WTC11 (cell line): ENCODE results near the gene COX10. TPM values are rescaled to one million over a fixed set of nuclear protein-coding genes. Genes with fewer than 3 reads are reported as not detected.
A peak's percentile ranks its signal among the peaks of the same experiment; 100 is the strongest.

Experiments
- ATAC-seq: fragments of 200-7000 bp; cut with Tn5 transposase; 2 replicates; pipeline ENCODE4 v1.10.0; 2021; ENCODE audit warnings: mild to moderate bottlenecking, moderate library complexity
- CTCF ChIA-PET: fragments of 300-600 bp; sonication (Branson Sonifier 250); formaldehyde crosslinking; loops from one replicate; lab custom pipeline; 2021; ENCODE audit warnings: antibody characterized with exemption; lab: Charles Lee
- POLR2A ChIA-PET: fragments of 350-600 bp; sonication (Branson Sonifier 250); formaldehyde crosslinking; loops from one replicate; lab custom pipeline; 2021; ENCODE audit warnings: antibody characterized with exemption; lab: Charles Lee
- DNase-seq: peaks from one replicate; pipeline ENCODE4 v3.0.0; 2021; ENCODE audit warnings: low spot score
- H3K27ac Mint-ChIP-seq: 2 replicates; pipeline ENCODE4 v1.8.0; 2021; ENCODE audit warnings: mixed read lengths
- H3K27me3 Mint-ChIP-seq: 2 replicates; pipeline ENCODE4 v1.8.0; 2021; ENCODE audit warnings: low read depth, mild to moderate bottlenecking, moderate library complexity, mixed read lengths
- H3K36me3 Mint-ChIP-seq: 2 replicates; pipeline ENCODE4 v1.8.0; 2021; ENCODE audit warnings: mixed read lengths
- H3K4me1 Mint-ChIP-seq: 2 replicates; pipeline ENCODE4 v1.8.0; 2022; ENCODE audit warnings: mixed read lengths
- H3K4me3 Mint-ChIP-seq: 2 replicates; pipeline ENCODE4 v1.8.0; 2021; ENCODE audit warnings: mild to moderate bottlenecking, moderate library complexity, mixed read lengths
- H3K9me3 Mint-ChIP-seq: 2 replicates; pipeline ENCODE4 v1.8.0; 2021; ENCODE audit warnings: mixed read lengths
- GRHL2 ChIP-seq: fragments of 250-450 bp; sonication (Bioruptor Pico); IDR thresholded peaks from 2 replicates; pipeline ENCODE4 v1.8.0; 2022; ENCODE audit warnings: mild to moderate bottlenecking, moderate library complexity; ENCODE audit not compliant: insufficient replicate concordance, severe bottlenecking
- IRF2 ChIP-seq: sonication (generic); formaldehyde crosslinking; IDR thresholded peaks from 2 replicates; pipeline ENCODE4 v1.8.0; 2022; ENCODE audit warnings: low read depth, missing genetic modification reagents, borderline replicate concordance
- MXD4 ChIP-seq: fragments of 250-450 bp; sonication (Bioruptor Pico); IDR thresholded peaks from 2 replicates; pipeline ENCODE4 v1.8.0; 2021; ENCODE audit warnings: mild to moderate bottlenecking, moderate library complexity, borderline replicate concordance
- MYBL2 ChIP-seq: sonication (generic); formaldehyde crosslinking; IDR thresholded peaks from 2 replicates; pipeline ENCODE4 v1.8.1; 2023; ENCODE audit warnings: mild to moderate bottlenecking, moderate library complexity, missing genetic modification reagents
- NR2C2 ChIP-seq: sonication (generic); formaldehyde crosslinking; IDR thresholded peaks from 2 replicates; pipeline ENCODE4 v1.8.0; 2022; ENCODE audit warnings: mild to moderate bottlenecking, missing genetic modification reagents
- RELA ChIP-seq: sonication (generic); formaldehyde crosslinking; IDR thresholded peaks from 2 replicates; pipeline ENCODE4 v1.8.1; 2022; ENCODE audit warnings: missing genetic modification reagents, mild to moderate bottlenecking, borderline replicate concordance
- SMAD3 ChIP-seq: sonication (generic); formaldehyde crosslinking; IDR thresholded peaks from 2 replicates; pipeline ENCODE4 v1.8.0; 2022; ENCODE audit warnings: missing genetic modification reagents, mild to moderate bottlenecking, borderline replicate concordance
- TEAD4 ChIP-seq: sonication (generic); formaldehyde crosslinking; IDR thresholded peaks from 2 replicates; pipeline ENCODE4 v1.8.0; 2022; ENCODE audit warnings: mild to moderate bottlenecking, missing genetic modification reagents
- ZBTB21 ChIP-seq: sonication (generic); formaldehyde crosslinking; IDR thresholded peaks from 2 replicates; pipeline ENCODE4 v1.8.1; 2023; ENCODE audit warnings: mild to moderate bottlenecking, missing genetic modification reagents, borderline replicate concordance
- ZNF219 ChIP-seq: sonication (generic); formaldehyde crosslinking; IDR thresholded peaks from 2 replicates; pipeline ENCODE4 v1.8.0; 2023; ENCODE audit warnings: missing genetic modification reagents, mild to moderate bottlenecking, borderline replicate concordance
- ZNF671 ChIP-seq: fragments of 250-450 bp; sonication (Bioruptor Pico); IDR thresholded peaks from 2 replicates; pipeline ENCODE4 v1.8.0; 2021; ENCODE audit warnings: mild to moderate bottlenecking
- total RNA-seq: library from RNA; stranded (reverse); gene quantifications from 3 replicates; pipeline ENCODE4 v1.2.3, GENCODE V29; 2021
- TF ChIP-seq, protein P1 (sequence below): sonication (generic); formaldehyde crosslinking; IDR thresholded peaks from 2 replicates; pipeline ENCODE4 v1.8.0; 2022; ENCODE audit warnings: mild to moderate bottlenecking, missing genetic modification reagents
- TF ChIP-seq, protein P2 (sequence below): sonication (generic); formaldehyde crosslinking; IDR thresholded peaks from 2 replicates; pipeline ENCODE4 v1.8.1; 2022; ENCODE audit warnings: low read depth, missing genetic modification reagents, borderline replicate concordance
- TF ChIP-seq, protein P3 (sequence below): sonication (generic); formaldehyde crosslinking; IDR thresholded peaks from 2 replicates; pipeline ENCODE4 v1.8.0; 2022; ENCODE audit warnings: mild to moderate bottlenecking, missing genetic modification reagents
- TF ChIP-seq, protein P4 (sequence below): sonication (generic); formaldehyde crosslinking; conservative IDR thresholded peaks from 2 replicates; pipeline ENCODE4 v1.8.1; 2022; ENCODE audit warnings: mild to moderate bottlenecking, missing genetic modification reagents
- TF ChIP-seq, protein P5 (sequence below): sonication (generic); formaldehyde crosslinking; IDR thresholded peaks from 2 replicates; pipeline ENCODE4 v1.8.0; 2023; ENCODE audit warnings: mild to moderate bottlenecking, missing genetic modification reagents
- TF ChIP-seq, protein P6 (sequence below): fragments of 200-600 bp; IDR thresholded peaks from 2 replicates; pipeline ENCODE4 v1.8.0; 2022; ENCODE audit warnings: antibody characterized with exemption
- TF ChIP-seq, protein P7 (sequence below): sonication (generic); formaldehyde crosslinking; IDR thresholded peaks from 2 replicates; pipeline ENCODE4 v1.8.1; 2023; ENCODE audit warnings: mild to moderate bottlenecking, missing genetic modification reagents, moderate library complexity
- TF ChIP-seq, protein P8 (sequence below): sonication (generic); formaldehyde crosslinking; IDR thresholded peaks from 2 replicates; pipeline ENCODE4 v1.8.0; 2023; ENCODE audit warnings: missing genetic modification reagents
- TF ChIP-seq, protein P9 (sequence below): fragments of 250-450 bp; sonication (Bioruptor Pico); IDR thresholded peaks from 2 replicates; pipeline ENCODE4 v1.8.0; 2021; ENCODE audit warnings: mild to moderate bottlenecking
- TF ChIP-seq, protein P10 (sequence below): fragments of 250-450 bp; sonication (Bioruptor Pico); IDR thresholded peaks from 2 replicates; pipeline ENCODE4 v1.9.0; 2021; ENCODE audit warnings: moderate library complexity, mild to moderate bottlenecking, inconsistent platforms, borderline replicate concordance

Gene COX10
- total RNA-seq, 1 experiment from 2014 or later = 22.0 TPM

DNA sequence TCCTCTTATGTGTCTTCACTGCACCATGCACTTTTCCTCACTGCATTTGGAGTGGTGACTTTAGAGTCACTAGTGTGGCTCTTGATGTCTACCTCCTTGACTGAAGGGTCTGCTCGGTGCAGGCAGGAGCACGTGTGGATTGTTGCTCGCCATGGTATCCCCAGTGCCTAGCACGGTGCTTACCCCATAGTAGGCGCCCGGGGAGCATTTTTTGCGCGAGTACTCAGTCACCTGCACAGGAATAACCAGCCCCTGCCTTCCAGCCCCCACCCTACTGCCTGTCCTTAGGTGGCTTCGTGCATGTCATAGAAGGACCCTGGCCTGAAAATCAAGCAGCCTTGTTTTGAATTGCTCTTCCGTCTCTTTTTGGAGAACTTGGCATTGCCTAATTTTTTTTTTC lies 136.1 kb downstream of the COX10 start (continued):
- TF ChIP-seq, protein P1, sequence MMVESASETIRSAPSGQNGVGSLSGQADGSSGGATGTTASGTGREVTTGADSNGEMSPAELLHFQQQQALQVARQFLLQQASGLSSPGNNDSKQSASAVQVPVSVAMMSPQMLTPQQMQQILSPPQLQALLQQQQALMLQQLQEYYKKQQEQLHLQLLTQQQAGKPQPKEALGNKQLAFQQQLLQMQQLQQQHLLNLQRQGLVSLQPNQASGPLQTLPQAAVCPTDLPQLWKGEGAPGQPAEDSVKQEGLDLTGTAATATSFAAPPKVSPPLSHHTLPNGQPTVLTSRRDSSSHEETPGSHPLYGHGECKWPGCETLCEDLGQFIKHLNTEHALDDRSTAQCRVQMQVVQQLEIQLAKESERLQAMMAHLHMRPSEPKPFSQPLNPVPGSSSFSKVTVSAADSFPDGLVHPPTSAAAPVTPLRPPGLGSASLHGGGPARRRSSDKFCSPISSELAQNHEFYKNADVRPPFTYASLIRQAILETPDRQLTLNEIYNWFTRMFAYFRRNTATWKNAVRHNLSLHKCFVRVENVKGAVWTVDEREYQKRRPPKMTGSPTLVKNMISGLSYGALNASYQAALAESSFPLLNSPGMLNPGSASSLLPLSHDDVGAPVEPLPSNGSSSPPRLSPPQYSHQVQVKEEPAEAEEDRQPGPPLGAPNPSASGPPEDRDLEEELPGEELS (CRISPR knock-in tag) = no peak
- TF ChIP-seq RELA (CRISPR knock-in tag) (no peak), IRF2 (no peak), TEAD4 (CRISPR knock-in tag) (no peak), GRHL2 (CRISPR knock-in tag) (no peak)
- TF ChIP-seq, protein P2, sequence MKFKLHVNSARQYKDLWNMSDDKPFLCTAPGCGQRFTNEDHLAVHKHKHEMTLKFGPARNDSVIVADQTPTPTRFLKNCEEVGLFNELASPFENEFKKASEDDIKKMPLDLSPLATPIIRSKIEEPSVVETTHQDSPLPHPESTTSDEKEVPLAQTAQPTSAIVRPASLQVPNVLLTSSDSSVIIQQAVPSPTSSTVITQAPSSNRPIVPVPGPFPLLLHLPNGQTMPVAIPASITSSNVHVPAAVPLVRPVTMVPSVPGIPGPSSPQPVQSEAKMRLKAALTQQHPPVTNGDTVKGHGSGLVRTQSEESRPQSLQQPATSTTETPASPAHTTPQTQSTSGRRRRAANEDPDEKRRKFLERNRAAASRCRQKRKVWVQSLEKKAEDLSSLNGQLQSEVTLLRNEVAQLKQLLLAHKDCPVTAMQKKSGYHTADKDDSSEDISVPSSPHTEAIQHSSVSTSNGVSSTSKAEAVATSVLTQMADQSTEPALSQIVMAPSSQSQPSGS (CRISPR knock-in tag) = no peak
- TF ChIP-seq, protein P3, sequence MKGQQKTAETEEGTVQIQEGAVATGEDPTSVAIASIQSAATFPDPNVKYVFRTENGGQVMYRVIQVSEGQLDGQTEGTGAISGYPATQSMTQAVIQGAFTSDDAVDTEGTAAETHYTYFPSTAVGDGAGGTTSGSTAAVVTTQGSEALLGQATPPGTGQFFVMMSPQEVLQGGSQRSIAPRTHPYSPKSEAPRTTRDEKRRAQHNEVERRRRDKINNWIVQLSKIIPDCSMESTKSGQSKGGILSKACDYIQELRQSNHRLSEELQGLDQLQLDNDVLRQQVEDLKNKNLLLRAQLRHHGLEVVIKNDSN (CRISPR knock-in tag) = no peak
- TF ChIP-seq, protein P4, sequence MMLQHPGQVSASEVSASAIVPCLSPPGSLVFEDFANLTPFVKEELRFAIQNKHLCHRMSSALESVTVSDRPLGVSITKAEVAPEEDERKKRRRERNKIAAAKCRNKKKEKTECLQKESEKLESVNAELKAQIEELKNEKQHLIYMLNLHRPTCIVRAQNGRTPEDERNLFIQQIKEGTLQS (CRISPR knock-in tag) = no peak

DNA sequence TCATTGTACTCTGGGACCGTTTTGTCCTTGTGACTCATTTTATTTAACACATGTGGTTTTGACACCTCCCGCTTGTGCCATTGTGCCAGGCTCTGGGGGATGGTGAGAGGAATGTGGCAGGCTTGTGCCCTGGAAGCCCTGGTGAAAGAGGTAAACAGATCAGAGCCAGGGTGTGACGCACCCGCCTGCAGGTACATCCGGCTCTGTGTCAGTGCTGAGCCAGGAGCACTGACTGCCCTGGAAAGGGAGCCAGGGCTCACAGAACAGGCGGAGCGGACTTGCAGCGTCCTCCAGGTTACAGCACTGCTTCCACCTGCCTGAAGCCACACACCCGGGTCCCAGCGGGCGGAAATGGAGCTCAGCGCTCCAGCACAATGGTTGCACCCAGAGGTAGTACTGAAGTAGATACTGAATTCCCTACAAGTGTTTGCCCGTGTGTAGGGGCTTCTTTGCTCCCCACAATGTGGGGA lies 136.7 kb downstream of the COX10 start:
- no peak overlapping the region for H3K4me3 Mint-ChIP-seq
- peaks cover 4% of the 10 kb centered on the region for H3K9me3 Mint-ChIP-seq
- peaks cover 17% of the 10 kb centered on the region for H3K36me3 Mint-ChIP-seq
- no peaks in the 10 kb centered on the region for H3K27me3 Mint-ChIP-seq
- peaks cover 4% of the 10 kb centered on the region; the same call in 1 of the 2 replicates for H3K4me1 Mint-ChIP-seq
- DNase-seq (no peak), ATAC-seq (no peak; the same call in 1 of the 2 replicates)
- ChIA-PET POLR2A (interaction anchor here (1.6 kb wide), 1 partner anchor 95 kb away, joined by 3 read pairs; the partner anchor contains the start of gene HS3ST3B1), CTCF (interaction anchor here (1.3 kb wide), 1 partner anchor 95 kb away, joined by 4 read pairs; the partner anchor contains the start of gene HS3ST3B1)
- 0 out of 2 replicates have a peak overlapping the region, but pooled peaks have one; percentile 28 for H3K27ac Mint-ChIP-seq
- TF ChIP-seq ZBTB21 (CRISPR knock-in tag) = no peak
- TF ChIP-seq, protein P5, sequence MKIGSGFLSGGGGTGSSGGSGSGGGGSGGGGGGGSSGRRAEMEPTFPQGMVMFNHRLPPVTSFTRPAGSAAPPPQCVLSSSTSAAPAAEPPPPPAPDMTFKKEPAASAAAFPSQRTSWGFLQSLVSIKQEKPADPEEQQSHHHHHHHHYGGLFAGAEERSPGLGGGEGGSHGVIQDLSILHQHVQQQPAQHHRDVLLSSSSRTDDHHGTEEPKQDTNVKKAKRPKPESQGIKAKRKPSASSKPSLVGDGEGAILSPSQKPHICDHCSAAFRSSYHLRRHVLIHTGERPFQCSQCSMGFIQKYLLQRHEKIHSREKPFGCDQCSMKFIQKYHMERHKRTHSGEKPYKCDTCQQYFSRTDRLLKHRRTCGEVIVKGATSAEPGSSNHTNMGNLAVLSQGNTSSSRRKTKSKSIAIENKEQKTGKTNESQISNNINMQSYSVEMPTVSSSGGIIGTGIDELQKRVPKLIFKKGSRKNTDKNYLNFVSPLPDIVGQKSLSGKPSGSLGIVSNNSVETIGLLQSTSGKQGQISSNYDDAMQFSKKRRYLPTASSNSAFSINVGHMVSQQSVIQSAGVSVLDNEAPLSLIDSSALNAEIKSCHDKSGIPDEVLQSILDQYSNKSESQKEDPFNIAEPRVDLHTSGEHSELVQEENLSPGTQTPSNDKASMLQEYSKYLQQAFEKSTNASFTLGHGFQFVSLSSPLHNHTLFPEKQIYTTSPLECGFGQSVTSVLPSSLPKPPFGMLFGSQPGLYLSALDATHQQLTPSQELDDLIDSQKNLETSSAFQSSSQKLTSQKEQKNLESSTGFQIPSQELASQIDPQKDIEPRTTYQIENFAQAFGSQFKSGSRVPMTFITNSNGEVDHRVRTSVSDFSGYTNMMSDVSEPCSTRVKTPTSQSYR (CRISPR knock-in tag) = no peak
- no peak for TF ChIP-seq ZNF671 (CRISPR knock-in tag)
- TF ChIP-seq MYBL2 (CRISPR knock-in tag) = no peak
- TF ChIP-seq, protein P6, sequence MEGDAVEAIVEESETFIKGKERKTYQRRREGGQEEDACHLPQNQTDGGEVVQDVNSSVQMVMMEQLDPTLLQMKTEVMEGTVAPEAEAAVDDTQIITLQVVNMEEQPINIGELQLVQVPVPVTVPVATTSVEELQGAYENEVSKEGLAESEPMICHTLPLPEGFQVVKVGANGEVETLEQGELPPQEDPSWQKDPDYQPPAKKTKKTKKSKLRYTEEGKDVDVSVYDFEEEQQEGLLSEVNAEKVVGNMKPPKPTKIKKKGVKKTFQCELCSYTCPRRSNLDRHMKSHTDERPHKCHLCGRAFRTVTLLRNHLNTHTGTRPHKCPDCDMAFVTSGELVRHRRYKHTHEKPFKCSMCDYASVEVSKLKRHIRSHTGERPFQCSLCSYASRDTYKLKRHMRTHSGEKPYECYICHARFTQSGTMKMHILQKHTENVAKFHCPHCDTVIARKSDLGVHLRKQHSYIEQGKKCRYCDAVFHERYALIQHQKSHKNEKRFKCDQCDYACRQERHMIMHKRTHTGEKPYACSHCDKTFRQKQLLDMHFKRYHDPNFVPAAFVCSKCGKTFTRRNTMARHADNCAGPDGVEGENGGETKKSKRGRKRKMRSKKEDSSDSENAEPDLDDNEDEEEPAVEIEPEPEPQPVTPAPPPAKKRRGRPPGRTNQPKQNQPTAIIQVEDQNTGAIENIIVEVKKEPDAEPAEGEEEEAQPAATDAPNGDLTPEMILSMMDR = no peak
- TF ChIP-seq, protein P7, sequence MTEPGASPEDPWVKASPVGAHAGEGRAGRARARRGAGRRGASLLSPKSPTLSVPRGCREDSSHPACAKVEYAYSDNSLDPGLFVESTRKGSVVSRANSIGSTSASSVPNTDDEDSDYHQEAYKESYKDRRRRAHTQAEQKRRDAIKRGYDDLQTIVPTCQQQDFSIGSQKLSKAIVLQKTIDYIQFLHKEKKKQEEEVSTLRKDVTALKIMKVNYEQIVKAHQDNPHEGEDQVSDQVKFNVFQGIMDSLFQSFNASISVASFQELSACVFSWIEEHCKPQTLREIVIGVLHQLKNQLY (CRISPR knock-in tag) = no peak
- TF ChIP-seq, protein P8, sequence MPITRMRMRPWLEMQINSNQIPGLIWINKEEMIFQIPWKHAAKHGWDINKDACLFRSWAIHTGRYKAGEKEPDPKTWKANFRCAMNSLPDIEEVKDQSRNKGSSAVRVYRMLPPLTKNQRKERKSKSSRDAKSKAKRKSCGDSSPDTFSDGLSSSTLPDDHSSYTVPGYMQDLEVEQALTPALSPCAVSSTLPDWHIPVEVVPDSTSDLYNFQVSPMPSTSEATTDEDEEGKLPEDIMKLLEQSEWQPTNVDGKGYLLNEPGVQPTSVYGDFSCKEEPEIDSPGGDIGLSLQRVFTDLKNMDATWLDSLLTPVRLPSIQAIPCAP (CRISPR knock-in tag) = no peak
- no peak for TF ChIP-seq SMAD3
- TF ChIP-seq, protein P9, sequence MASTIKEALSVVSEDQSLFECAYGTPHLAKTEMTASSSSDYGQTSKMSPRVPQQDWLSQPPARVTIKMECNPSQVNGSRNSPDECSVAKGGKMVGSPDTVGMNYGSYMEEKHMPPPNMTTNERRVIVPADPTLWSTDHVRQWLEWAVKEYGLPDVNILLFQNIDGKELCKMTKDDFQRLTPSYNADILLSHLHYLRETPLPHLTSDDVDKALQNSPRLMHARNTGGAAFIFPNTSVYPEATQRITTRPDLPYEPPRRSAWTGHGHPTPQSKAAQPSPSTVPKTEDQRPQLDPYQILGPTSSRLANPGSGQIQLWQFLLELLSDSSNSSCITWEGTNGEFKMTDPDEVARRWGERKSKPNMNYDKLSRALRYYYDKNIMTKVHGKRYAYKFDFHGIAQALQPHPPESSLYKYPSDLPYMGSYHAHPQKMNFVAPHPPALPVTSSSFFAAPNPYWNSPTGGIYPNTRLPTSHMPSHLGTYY (CRISPR knock-in tag) = no peak
- TF ChIP-seq, protein P10, sequence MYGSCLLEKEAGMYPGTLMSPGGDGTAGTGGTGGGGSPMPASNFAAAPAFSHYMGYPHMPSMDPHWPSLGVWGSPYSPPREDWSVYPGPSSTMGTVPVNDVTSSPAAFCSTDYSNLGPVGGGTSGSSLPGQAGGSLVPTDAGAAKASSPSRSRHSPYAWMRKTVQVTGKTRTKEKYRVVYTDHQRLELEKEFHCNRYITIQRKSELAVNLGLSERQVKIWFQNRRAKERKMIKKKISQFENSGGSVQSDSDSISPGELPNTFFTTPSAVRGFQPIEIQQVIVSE (CRISPR knock-in tag) = no peak
- no peak for TF ChIP-seq ZNF219 (CRISPR knock-in tag)
- TF ChIP-seq NR2C2 (CRISPR knock-in tag) = no peak
- no peak for TF ChIP-seq MXD4
